Activated CD4-positive, CD25-positive, alpha-beta regulatory T cell treated with anti-CD3 and anti-CD28 coated beads, Interleukin-2, amount 50 U/mL, for 72 hours (primary cell): ENCODE results near the gene PIGB.
"Not testable (repeated sequence)": the region's sequence is repeated elsewhere in the genome, so short reads cannot be mapped to it uniquely, and the experiment has no call there.

Source experiments
- DNase-seq: peaks from one replicate; pipeline ENCODE4 v3.0.0; 2021

Gene PIGB

GRCh38 chr15:55387027-55387426 lies 68.0 kb downstream of the PIGB start:
- no peak for DNase-seq

- no peak for DNase-seq
Observed at GRCh38 chr15:55389264-55389607, 70.2 kb downstream of the PIGB start.

GRCh38 chr15:55394694-55395093 lies 75.7 kb downstream of the PIGB start:
- no peak for DNase-seq

DNA sequence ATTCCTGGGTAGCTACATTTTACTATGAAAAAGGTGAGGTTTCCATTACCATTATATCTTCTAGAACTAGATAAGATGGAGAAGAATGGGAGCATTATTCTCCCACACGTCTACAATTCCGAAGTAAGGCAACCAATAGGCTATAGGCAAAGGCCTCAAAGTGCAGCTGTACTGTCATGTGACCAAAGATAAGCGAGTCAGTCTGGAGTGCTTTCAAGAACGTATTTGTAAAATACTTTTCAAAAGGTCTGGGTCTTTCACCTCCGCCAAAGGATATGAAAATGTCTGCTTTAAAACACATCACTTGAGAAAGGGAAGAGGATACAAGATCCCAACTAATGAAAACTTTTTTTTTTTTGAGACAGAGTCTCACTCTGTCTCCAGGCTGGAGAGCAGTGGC lies 79.2 kb downstream of the PIGB start:
- DNase-seq = no peak

GRCh38 chr15:55400050-55400449 lies 81.0 kb downstream of the PIGB start:
- not testable (repeated sequence) for DNase-seq

- no peak for DNase-seq
Observed at GRCh38 chr15:55401786-55402246, 82.8 kb downstream of the PIGB start.

GRCh38 chr15:55402707-55403106 lies 83.7 kb downstream of the PIGB start:
- no peak for DNase-seq

- no peak for DNase-seq
Observed at GRCh38 chr15:55403531-55403930, 84.5 kb downstream of the PIGB start.
